OCI-LY3 (cell line): ENCODE measurements around the gene MAD2L1BP.

Experiments used
- CTCF ChIP-seq: fragments of 200-600, 300-600 bp; sonication (generic); IDR thresholded peaks from 2 replicates; pipeline ENCODE4 v1.5.1; 2014; ENCODE audit warnings: antibody characterized with exemption, low read length, low read depth
- EZH2phosphoT487 ChIP-seq: fragments of 200-600 bp; shearing (Covaris generic); IDR thresholded peaks from 2 replicates; pipeline ENCODE4 v1.6.1; 2018; ENCODE audit warnings: antibody characterized with exemption, mixed run types, low read depth

- TF ChIP-seq CTCF = no peak
- no peak for TF ChIP-seq EZH2phosphoT487
These were observed 26.8 kb upstream of the MAD2L1BP start for GRCh38 chr6:43608807-43609206.
